ENCODE results near the gene RALGAPB. TPM values are rescaled to one million over a fixed set of nuclear protein-coding genes. Genes with fewer than 3 reads are reported as not detected.

The RALGAPB gene
- total RNA-seq, 3 donors from 2014 or later: 32.8 to 73.6 (median 58.0) TPM

GRCh38 chr20:38441916-38442315 is 30.7 kb upstream of the RALGAPB start:
- no peaks in the 10 kb centered on the region for H3K27me3 ChIP-seq
- H3K4me3 ChIP-seq: no peak overlapping the region
- no peak for DNase-seq (ENCODE audit: low spot score in 2 of 2)
- intact Hi-C loops (cut with DNase I; ENCODE audit: low total_unique reads): no loop called here
- H3K36me3 ChIP-seq: no peaks in the 10 kb centered on the region
- H3K9me3 ChIP-seq: no peaks in the 10 kb centered on the region
- H3K27ac ChIP-seq: no peak overlapping the region
- TF ChIP-seq POLR2A (IDR thresholded peaks at IDR 0.05) (no peak), POLR2AphosphoS5 (IDR thresholded peaks at IDR 0.05) (no peak), CTCF (IDR thresholded peaks at IDR 0.05) (no peak)
- no peaks in the 10 kb centered on the region for H3K4me1 ChIP-seq

GRCh38 chr20:38445381-38445796 is 27.3 kb upstream of the RALGAPB start:
- DNase-seq (ENCODE audit: low spot score in 2 of 2): no peak
- intact Hi-C loops (cut with DNase I; ENCODE audit: low total_unique reads): loop anchor here (2.0 kb wide), 1 partner anchor 29 kb away; no protein-coding TSS in a partner anchor
- no peaks in the 10 kb centered on the region for H3K36me3 ChIP-seq
- TF ChIP-seq POLR2AphosphoS5 (IDR thresholded peaks at IDR 0.05) (no peak), POLR2A (IDR thresholded peaks at IDR 0.05) (no peak)
- no peak overlapping the region for H3K27ac ChIP-seq
- H3K4me1 ChIP-seq: peaks cover 0 to 6% of the 10 kb centered on the region in 2 donors
- no peaks in the 10 kb centered on the region for H3K27me3 ChIP-seq
- H3K9me3 ChIP-seq: no peaks in the 10 kb centered on the region
- no peak overlapping the region for H3K4me3 ChIP-seq

- Histone ChIP-seq H3K4me3 (peak overlapping the region; percentile 80 to 94 (median 89)), H3K9me3 (no peaks in the 10 kb centered on the region), H3K36me3 (no peaks in the 10 kb centered on the region), H3K4me1 (peaks cover 0 to 6% of the 10 kb centered on the region in 2 donors), H3K27ac (peak overlapping the region; percentile 89), H3K27me3 (no peaks in the 10 kb centered on the region)
- no peak for TF ChIP-seq POLR2AphosphoS5 (IDR thresholded peaks at IDR 0.05)
- TF ChIP-seq POLR2A (IDR thresholded peaks at IDR 0.05): no peak
- TF ChIP-seq CTCF (IDR thresholded peaks at IDR 0.05): no peak
- intact Hi-C loops (cut with DNase I; ENCODE audit: low total_unique reads): loop anchor here (2.0 kb wide), 1 partner anchor 29 kb away; no protein-coding TSS in a partner anchor
- DNase-seq (ENCODE audit: low spot score in 2 of 2): no peak
These were observed 26.7 kb upstream of the RALGAPB start for GRCh38 chr20:38445901-38446425.

GRCh38 chr20:38446441-38447209 is 26.0 kb upstream of the RALGAPB start:
- Histone ChIP-seq H3K4me1 (peaks cover 0 to 6% of the 10 kb centered on the region in 2 donors), H3K4me3 (peak overlapping the region; percentile 80 to 94 (median 89)), H3K27ac (peak overlapping the region; percentile 89), H3K9me3 (no peaks in the 10 kb centered on the region), H3K27me3 (no peaks in the 10 kb centered on the region), H3K36me3 (no peaks in the 10 kb centered on the region)
- peak; percentile 62 for TF ChIP-seq POLR2A (IDR thresholded peaks at IDR 0.05)
- TF ChIP-seq POLR2AphosphoS5 (IDR thresholded peaks at IDR 0.05): peak; percentile 84 to 97 (median 92)
- TF ChIP-seq CTCF (IDR thresholded peaks at IDR 0.05): peak; percentile 67 to 99 (median 94)
- peak; percentile 75 to 88 for DNase-seq (ENCODE audit: low spot score in 2 of 2)
- intact Hi-C loops (cut with DNase I; ENCODE audit: low total_unique reads): no loop called here

GRCh38 chr20:38447251-38447661 is 25.4 kb upstream of the RALGAPB start:
- intact Hi-C loops (cut with DNase I; ENCODE audit: low total_unique reads): no loop called here
- TF ChIP-seq CTCF (IDR thresholded peaks at IDR 0.05) (no peak), POLR2AphosphoS5 (IDR thresholded peaks at IDR 0.05) (no peak), POLR2A (IDR thresholded peaks at IDR 0.05) (no peak)
- no peak for DNase-seq (ENCODE audit: low spot score in 2 of 2)
- Histone ChIP-seq H3K27ac (peak overlapping the region; percentile 89), H3K4me1 (peaks cover 0 to 6% of the 10 kb centered on the region in 2 donors), H3K9me3 (no peaks in the 10 kb centered on the region), H3K27me3 (no peaks in the 10 kb centered on the region), H3K4me3 (peak overlapping the region; percentile 80 to 94 (median 89)), H3K36me3 (no peaks in the 10 kb centered on the region)

All from breast epithelium (tissue), 4 donors.